ENCODE measurements around the gene SLC35F3.
"Not testable (repeated sequence)": the region's sequence is repeated elsewhere in the genome, so short reads cannot be mapped to it uniquely, and the experiment has no call there.

The SLC35F3 gene

GRCh38 chr1:234152344-234152743 is 247.9 kb downstream of the SLC35F3 start:
- not testable (repeated sequence) for DNase-seq

- peak; percentile 66 for DNase-seq
These were observed 250.1 kb downstream of the SLC35F3 start for GRCh38 chr1:234154320-234155251.

GRCh38 chr1:234162661-234163060 is 258.2 kb downstream of the SLC35F3 start:
- DNase-seq = no peak

GRCh38 chr1:234163267-234163919 is 258.9 kb downstream of the SLC35F3 start:
- DNase-seq = no peak

GRCh38 chr1:234164098-234164709 is 259.7 kb downstream of the SLC35F3 start:
- DNase-seq = no peak

GRCh38 chr1:234168061-234168724 is 263.7 kb downstream of the SLC35F3 start:
- DNase-seq = no peak

- no peak for DNase-seq
These were observed 264.8 kb downstream of the SLC35F3 start for GRCh38 chr1:234169161-234169849.

GRCh38 chr1:234170067-234170466 is 265.6 kb downstream of the SLC35F3 start:
- DNase-seq = no peak

- no peak for DNase-seq
These were observed 266.1 kb downstream of the SLC35F3 start for GRCh38 chr1:234170622-234171021.

- no peak for DNase-seq
These were observed 269.5 kb downstream of the SLC35F3 start for GRCh38 chr1:234173968-234174367.

- no peak for DNase-seq
These were observed 270.9 kb downstream of the SLC35F3 start for GRCh38 chr1:234175363-234175762.

GRCh38 chr1:234176000-234176399 is 271.5 kb downstream of the SLC35F3 start:
- DNase-seq = no peak

GRCh38 chr1:234176847-234177246 is 272.4 kb downstream of the SLC35F3 start:
- DNase-seq = not testable (repeated sequence)

GRCh38 chr1:234185438-234185837 is 281.0 kb downstream of the SLC35F3 start:
- DNase-seq = no peak

- no peak for DNase-seq
These were observed 281.7 kb downstream of the SLC35F3 start for GRCh38 chr1:234186037-234186688.

- DNase-seq = peak; percentile 44
These were observed 283.9 kb downstream of the SLC35F3 start for GRCh38 chr1:234188454-234188792.

- no peak for DNase-seq
These were observed 293.4 kb downstream of the SLC35F3 start for GRCh38 chr1:234197839-234198238.

GRCh38 chr1:234199476-234200127 is 295.1 kb downstream of the SLC35F3 start:
- DNase-seq = no peak

GRCh38 chr1:234200566-234200965 is 296.1 kb downstream of the SLC35F3 start:
- no peak for DNase-seq

- no peak for DNase-seq
These were observed 297.1 kb downstream of the SLC35F3 start for GRCh38 chr1:234201600-234201999.

GRCh38 chr1:234205966-234206365 is 301.5 kb downstream of the SLC35F3 start:
- DNase-seq = no peak
